Smooth muscle cell (in vitro differentiated cells): ENCODE results near the gene RFESD. TPM values are rescaled to one million over a fixed set of nuclear protein-coding genes. Genes with fewer than 3 reads are reported as not detected.
"Not testable (repeated sequence)": the region's sequence is repeated elsewhere in the genome, so short reads cannot be mapped to it uniquely, and the experiment has no call there.

Experiments used
- DNase-seq: peaks from one replicate; lab custom pipeline; 2025; ENCODE audit not compliant: unreplicated experiment; lab: John Stamatoyannopoulos, UW
- H2AFZ ChIP-seq: fragments of 200-600 bp; sonication (generic); 2 replicates; pipeline ENCODE4 v1.6.0; 2016; ENCODE audit warnings: antibody characterized with exemption, low read depth, mild to moderate bottlenecking
- H3F3A ChIP-seq: fragments of 200-600 bp; sonication (generic); 2 replicates; pipeline ENCODE4 v1.6.0; 2017; ENCODE audit warnings: antibody characterized with exemption, low read depth
- H3K27ac ChIP-seq: fragments of 200-600 bp; sonication (generic); 2 replicates; pipeline ENCODE4 v1.5.1; 2016; ENCODE audit warnings: low read depth, mild to moderate bottlenecking
- H3K27me3 ChIP-seq: fragments of 200-600 bp; sonication (generic); 2 replicates; pipeline ENCODE4 v1.6.1; 2016; ENCODE audit warnings: low read depth, mild to moderate bottlenecking
- H3K36me3 ChIP-seq: fragments of 200-600 bp; sonication (generic); 2 replicates; pipeline ENCODE4 v1.5.1; 2016; ENCODE audit warnings: low read depth
- H3K4me1 ChIP-seq: fragments of 200-600 bp; sonication (generic); 2 replicates; pipeline ENCODE4 v1.5.1; 2016; ENCODE audit warnings: low read depth
- H3K4me2 ChIP-seq: fragments of 200-600 bp; sonication (generic); 2 replicates; pipeline ENCODE4 v1.6.0; 2016; ENCODE audit warnings: mild to moderate bottlenecking
- H3K4me3 ChIP-seq: fragments of 200-600 bp; sonication (generic); 2 replicates; pipeline ENCODE4 v1.5.1; 2016; ENCODE audit warnings: mild to moderate bottlenecking
- H3K79me2 ChIP-seq: fragments of 200-600 bp; sonication (generic); 2 replicates; pipeline ENCODE4 v1.6.0; 2016; ENCODE audit warnings: low read depth, mild to moderate bottlenecking
- H3K9ac ChIP-seq: fragments of 200-600 bp; sonication (generic); 2 replicates; pipeline ENCODE4 v1.6.0; 2016; ENCODE audit warnings: low read depth
- H3K9me3 ChIP-seq: fragments of 200-600 bp; sonication (generic); replicated peaks from 2 replicates; pipeline ENCODE4 v1.5.1; 2016; ENCODE audit warnings: low read depth
- H4K20me1 ChIP-seq: fragments of 200-600 bp; sonication (generic); 2 replicates; pipeline ENCODE4 v1.6.0; 2016; ENCODE audit warnings: low read depth
- CTCF ChIP-seq: fragments of 200-600 bp; sonication (generic); IDR thresholded peaks from 2 replicates; pipeline ENCODE4 v1.5.1; 2017; ENCODE audit warnings: borderline replicate concordance, mild to moderate bottlenecking, antibody characterized with exemption; ENCODE audit not compliant: insufficient read depth, poor library complexity, severe bottlenecking
- WGBS: methylation state at CpG from one replicate; pipeline ENCODE4 v1.1.7; 2016; ENCODE audit warnings: low lambda C conversion rate; 5-methylcytosine and 5-hydroxymethylcytosine counted together
- polyA plus RNA-seq: library from polyadenylated mRNA; unstranded; fragments of >200 nt; fragmentation: Nextera tagmentation; extraction: Ambion mirVana; gene quantifications from 2 replicates; pipeline ENCODE4 v1.2.1, GENCODE V29; 2016
- total RNA-seq: library from RNA; depleted of rRNA; stranded (reverse); fragments of >200 nt; gene quantifications from 2 replicates; pipeline ENCODE4 v1.2.3, GENCODE V29; 2014

The RFESD gene
- total and polyA plus RNA-seq, 2 experiments from 2014 or later, result 3.6 to 6.8 TPM

GRCh38 chr5:95699337-95699736, 52.8 kb downstream of the RFESD start:
- H3F3A ChIP-seq, result peaks cover 4% of the 10 kb centered on the region
- no peaks in the 10 kb centered on the region for H4K20me1 ChIP-seq
- WGBS, result 96% methylated on average over 1 of the region's 1 CpG
- H3K27me3 ChIP-seq, result no peaks in the 10 kb centered on the region
- TF ChIP-seq CTCF, result no peak
- H3K79me2 ChIP-seq, result no peaks in the 10 kb centered on the region
- H3K4me2 ChIP-seq, result no peak overlapping the region
- no peaks in the 10 kb centered on the region for H3K9me3 ChIP-seq
- H3K9ac ChIP-seq, result no peak overlapping the region
- no peak overlapping the region for H3K4me3 ChIP-seq
- H3K4me1 ChIP-seq, result peaks cover 4% of the 10 kb centered on the region
- H3K36me3 ChIP-seq, result no peaks in the 10 kb centered on the region
- no peak overlapping the region for H2AFZ ChIP-seq
- no peak overlapping the region for H3K27ac ChIP-seq
- DNase-seq, result no peak

- Histone ChIP-seq H4K20me1 (no peaks in the 10 kb centered on the region), H3K4me1 (peaks cover 4% of the 10 kb centered on the region), H3K9me3 (no peaks in the 10 kb centered on the region), H3F3A (peaks cover 4% of the 10 kb centered on the region), H3K27me3 (no peaks in the 10 kb centered on the region), H3K9ac (no peak overlapping the region), H3K79me2 (no peaks in the 10 kb centered on the region), H3K4me2 (no peak overlapping the region), H3K27ac (no peak overlapping the region), H3K36me3 (no peaks in the 10 kb centered on the region), H3K4me3 (no peak overlapping the region), H2AFZ (no peak overlapping the region)
- no peak for DNase-seq
- no peak for TF ChIP-seq CTCF
Observed at GRCh38 chr5:95701074-95701473, 54.5 kb downstream of the RFESD start.

DNA sequence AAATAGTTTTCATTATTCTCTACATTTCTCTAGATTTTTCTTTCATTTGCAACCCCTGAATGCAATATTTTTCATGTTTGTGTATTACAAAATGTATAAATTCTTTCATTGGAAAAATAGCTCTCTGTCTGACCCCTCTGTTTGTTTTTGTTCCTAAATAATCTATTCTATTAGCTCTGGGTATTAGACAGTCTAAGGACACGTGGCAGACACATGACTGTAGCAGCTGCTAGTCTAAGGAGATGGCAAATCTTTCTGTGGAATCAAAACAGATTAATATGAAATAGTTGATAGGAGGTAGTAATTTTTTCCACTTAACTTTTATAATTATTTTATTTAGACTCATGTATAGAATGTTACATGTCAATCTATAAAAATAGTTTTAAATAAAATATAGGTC, 57.6 kb downstream of the RFESD start:
- 23% methylated on average over 1 of the region's 1 CpG for WGBS
- Histone ChIP-seq H3K79me2 (no peaks in the 10 kb centered on the region), H3K4me1 (no peaks in the 10 kb centered on the region), H3F3A (no peaks in the 10 kb centered on the region), H3K9ac (no peak overlapping the region), H3K27me3 (no peaks in the 10 kb centered on the region), H3K9me3 (no peaks in the 10 kb centered on the region), H4K20me1 (no peaks in the 10 kb centered on the region), H3K36me3 (no peaks in the 10 kb centered on the region), H3K4me2 (no peak overlapping the region), H3K27ac (no peak overlapping the region), H2AFZ (no peak overlapping the region), H3K4me3 (no peak overlapping the region)
- DNase-seq, result no peak
- TF ChIP-seq CTCF, result no peak

GRCh38 chr5:95706196-95706595, 59.6 kb downstream of the RFESD start:
- H3K4me2 ChIP-seq, H2AFZ ChIP-seq, DNase-seq, H3K36me3 ChIP-seq, H3K27ac ChIP-seq, H4K20me1 ChIP-seq, H3K79me2 ChIP-seq, H3K9me3 ChIP-seq, H3F3A ChIP-seq, H3K4me3 ChIP-seq, H3K9ac ChIP-seq, H3K27me3 ChIP-seq: not testable (repeated sequence)
- H3K4me1 ChIP-seq, result peaks cover 10% of the 10 kb centered on the region
- WGBS, result 93% methylated on average over 5 of the region's 5 CpGs
